Left lung (tissue), 10 donors: ENCODE results near the gene SH3PXD2B. TPM values are rescaled to one million over a fixed set of nuclear protein-coding genes. Genes with fewer than 3 reads are reported as not detected.

Source experiments
- ATAC-seq: fragments of 200-7000 bp; cut with Tn5 transposase; one replicate; pipeline ENCODE4 v1.9.1; 2020; ENCODE audit warnings: moderate library complexity
- DNase-seq, 4 donors: peaks; one replicate each; pipeline ENCODE4 v3.0.0-alpha.2; 2013 to 2020
- H3K27ac ChIP-seq, 2 donors: fragments of 200-600 bp; sonication (generic) in 1 of 2; one replicate each; pipeline versions ENCODE4 v1.5.0 to v1.8.0; 2020 to 2021
- H3K27me3 ChIP-seq, 2 donors: fragments of 200-600 bp; sonication (generic) in 1 of 2; one replicate each; pipeline versions ENCODE4 v1.5.0 to v1.8.0; 2020 to 2021
- H3K36me3 ChIP-seq, 2 donors: fragments of 200-600 bp; sonication (generic) in 1 of 2; one replicate each; pipeline versions ENCODE4 v1.5.0 to v1.8.0; 2020 to 2021
- H3K4me1 ChIP-seq, 2 donors: fragments of 200-600 bp; one replicate each; pipeline ENCODE4 v1.8.0; 2021
- H3K4me3 ChIP-seq, 2 donors: fragments of 200-600 bp; sonication (generic) in 1 of 2; one replicate each; pipeline versions ENCODE4 v1.5.0 to v1.8.0; 2020 to 2021; ENCODE audit warnings: mild to moderate bottlenecking in 1 of 2
- H3K9me3 ChIP-seq, 2 donors: fragments of 200-600 bp; sonication (generic) in 1 of 2; one replicate each; pipeline versions ENCODE4 v1.5.0 to v1.8.0; 2020 to 2021
- intact Hi-C, 2 donors: fragments of 100-400 bp; cut with DNase I; formaldehyde crosslinking; loops; one replicate each; pipeline versions ENCODE4 v1.11.2 to v1.14.2; 2022
- polyA plus RNA-seq, 6 donors: library from polyadenylated mRNA; unstranded; fragments of 120-200 nt; gene quantifications; one replicate each; pipeline ENCODE4 v1.2.1, GENCODE V29; 2013; ENCODE audit not compliant: insufficient read length in 6 of 6
- total RNA-seq, 2 donors: library from RNA; stranded (reverse); fragmentation: NEBNext Ultra II Directional; extraction: Animal tissue kit (Norgen Biotek cat#: 25700); gene quantifications; one replicate each; pipeline ENCODE4 v1.2.1, GENCODE V29; 2021
- TF ChIP-seq, protein P1 (sequence below), 2 donors: fragments of 200-600 bp; sonication (generic) in 1 of 2; IDR thresholded peaks; one replicate each; pipeline versions ENCODE4 v1.5.0 to v1.8.0; 2021; ENCODE audit warnings: antibody characterized with exemption in 2 of 2
- donor health status: DM: no; HTN: yes; CAD: no.
- donor health status: DM: no; HTN: no; CAD: no.

SH3PXD2B gene
- total and polyA plus RNA-seq, 8 donors = 35.4 to 57.5 (median 43.8) TPM

DNA sequence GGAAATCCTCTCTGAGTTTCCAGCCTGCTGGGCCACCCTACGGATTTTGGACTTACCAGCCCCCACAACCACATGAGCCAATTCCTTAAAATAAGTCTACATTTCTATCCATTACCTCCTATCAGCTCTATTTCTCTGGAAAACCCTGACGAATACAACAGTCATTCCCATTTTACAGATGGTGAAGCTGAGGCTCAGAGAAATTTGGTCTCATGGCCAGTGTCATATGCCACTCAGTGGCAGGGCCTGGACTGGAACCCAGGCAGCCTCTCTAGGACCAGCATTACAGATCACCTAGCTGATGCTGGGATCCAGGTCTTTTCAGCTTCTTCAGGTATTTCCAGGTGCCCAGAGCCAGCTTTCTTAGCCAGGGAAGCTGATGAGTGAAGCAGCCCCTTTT is 45.0 kb upstream of the SH3PXD2B start:
- no peaks in the 10 kb centered on the region for H3K36me3 ChIP-seq
- intact Hi-C loops = no loop called here
- peaks cover 0 to 9% of the 10 kb centered on the region in 2 donors for H3K4me1 ChIP-seq
- H3K27ac ChIP-seq = no peak overlapping the region
- ATAC-seq = no peak
- no peak overlapping the region for H3K4me3 ChIP-seq
- DNase-seq = peak in 1 of 4 donors; percentile 4
- no peaks in the 10 kb centered on the region for H3K9me3 ChIP-seq
- H3K27me3 ChIP-seq = no peaks in the 10 kb centered on the region
- TF ChIP-seq, protein P1, sequence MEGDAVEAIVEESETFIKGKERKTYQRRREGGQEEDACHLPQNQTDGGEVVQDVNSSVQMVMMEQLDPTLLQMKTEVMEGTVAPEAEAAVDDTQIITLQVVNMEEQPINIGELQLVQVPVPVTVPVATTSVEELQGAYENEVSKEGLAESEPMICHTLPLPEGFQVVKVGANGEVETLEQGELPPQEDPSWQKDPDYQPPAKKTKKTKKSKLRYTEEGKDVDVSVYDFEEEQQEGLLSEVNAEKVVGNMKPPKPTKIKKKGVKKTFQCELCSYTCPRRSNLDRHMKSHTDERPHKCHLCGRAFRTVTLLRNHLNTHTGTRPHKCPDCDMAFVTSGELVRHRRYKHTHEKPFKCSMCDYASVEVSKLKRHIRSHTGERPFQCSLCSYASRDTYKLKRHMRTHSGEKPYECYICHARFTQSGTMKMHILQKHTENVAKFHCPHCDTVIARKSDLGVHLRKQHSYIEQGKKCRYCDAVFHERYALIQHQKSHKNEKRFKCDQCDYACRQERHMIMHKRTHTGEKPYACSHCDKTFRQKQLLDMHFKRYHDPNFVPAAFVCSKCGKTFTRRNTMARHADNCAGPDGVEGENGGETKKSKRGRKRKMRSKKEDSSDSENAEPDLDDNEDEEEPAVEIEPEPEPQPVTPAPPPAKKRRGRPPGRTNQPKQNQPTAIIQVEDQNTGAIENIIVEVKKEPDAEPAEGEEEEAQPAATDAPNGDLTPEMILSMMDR (IDR thresholded peaks at IDR 0.05) = no peak

DNA sequence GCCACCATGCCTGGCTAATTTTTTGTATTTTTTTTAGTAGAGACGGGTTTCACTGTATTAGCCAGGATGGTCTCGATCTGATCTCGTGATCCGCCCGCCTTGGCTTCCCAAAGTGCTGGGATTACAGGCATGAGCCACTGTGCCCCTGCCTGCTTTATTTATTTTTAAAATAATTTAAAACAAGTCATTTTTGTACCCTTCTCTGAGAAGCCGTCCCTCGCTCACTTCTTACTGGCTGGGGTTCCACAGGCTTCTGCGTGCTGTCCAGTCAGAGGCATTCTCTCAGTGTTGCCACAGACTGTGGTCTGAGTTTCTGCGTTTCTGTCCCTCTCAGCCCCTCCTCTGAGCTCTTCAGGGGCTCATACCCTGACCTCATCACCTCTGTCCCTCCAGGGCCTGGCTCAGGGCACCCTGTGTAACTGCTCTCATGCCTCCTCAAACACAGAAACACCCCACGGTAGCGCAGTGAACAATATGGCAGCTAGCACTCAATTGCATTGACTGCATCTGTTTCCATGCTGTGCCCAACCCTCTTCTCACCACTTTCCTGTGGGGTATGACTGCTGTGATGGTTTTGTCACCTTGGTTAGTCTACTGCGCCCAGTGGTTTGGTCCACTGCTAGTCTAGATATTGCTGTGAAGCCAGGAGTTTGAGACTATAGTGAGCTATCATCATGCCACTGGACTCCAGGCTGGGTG is 44.3 kb upstream of the SH3PXD2B start:
- DNase-seq = peak in 1 of 4 donors; percentile 13
- Histone ChIP-seq H3K4me3 (no peak overlapping the region), H3K27ac (no peak overlapping the region), H3K36me3 (no peaks in the 10 kb centered on the region), H3K4me1 (peaks cover 0 to 6% of the 10 kb centered on the region in 2 donors), H3K9me3 (no peaks in the 10 kb centered on the region), H3K27me3 (no peaks in the 10 kb centered on the region)
- no peak for ATAC-seq
- intact Hi-C loops = no loop called here
- TF ChIP-seq, protein P1 (IDR thresholded peaks at IDR 0.05) = no peak

DNA sequence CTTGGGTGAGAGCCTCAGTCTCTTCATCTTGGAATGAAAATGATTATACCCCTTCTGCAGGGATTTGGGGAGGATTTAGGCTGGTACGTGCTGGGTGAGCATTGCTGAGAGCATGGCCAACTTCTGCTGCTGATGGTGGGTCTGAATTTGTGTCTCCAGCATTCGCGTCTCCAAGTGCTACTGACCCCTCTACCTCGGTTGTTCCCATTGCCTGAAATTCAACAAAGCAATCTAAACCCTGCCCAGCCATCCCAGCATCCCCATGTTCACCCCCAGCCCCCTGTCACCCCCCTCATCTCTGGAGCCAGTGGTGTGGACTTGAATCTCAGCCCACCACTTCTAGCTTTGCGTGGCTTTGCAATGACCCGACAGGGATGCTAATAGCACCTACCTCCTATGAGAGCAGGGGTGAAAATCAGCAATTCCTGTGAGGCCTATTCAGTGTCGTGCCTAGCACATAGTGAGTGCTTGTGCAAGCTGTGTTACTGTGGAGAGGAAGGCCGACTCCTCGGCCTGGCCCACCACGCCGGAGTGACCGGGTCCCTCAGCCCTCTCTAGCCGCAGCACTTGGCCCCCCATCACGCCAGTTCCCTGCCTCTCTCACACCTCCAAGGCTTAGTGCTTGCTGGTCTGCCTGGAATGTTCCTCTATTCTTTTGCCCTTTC is 43.4 kb upstream of the SH3PXD2B start:
- Histone ChIP-seq H3K4me3 (no peak overlapping the region), H3K27me3 (no peaks in the 10 kb centered on the region), H3K9me3 (no peaks in the 10 kb centered on the region), H3K36me3 (no peaks in the 10 kb centered on the region), H3K27ac (no peak overlapping the region), H3K4me1 (peaks cover 0 to 6% of the 10 kb centered on the region in 2 donors)
- TF ChIP-seq, protein P1 (IDR thresholded peaks at IDR 0.05) = no peak
- ATAC-seq (no peak), DNase-seq (peak in 1 of 4 donors; percentile 4)
- intact Hi-C loops = no loop called here

DNA sequence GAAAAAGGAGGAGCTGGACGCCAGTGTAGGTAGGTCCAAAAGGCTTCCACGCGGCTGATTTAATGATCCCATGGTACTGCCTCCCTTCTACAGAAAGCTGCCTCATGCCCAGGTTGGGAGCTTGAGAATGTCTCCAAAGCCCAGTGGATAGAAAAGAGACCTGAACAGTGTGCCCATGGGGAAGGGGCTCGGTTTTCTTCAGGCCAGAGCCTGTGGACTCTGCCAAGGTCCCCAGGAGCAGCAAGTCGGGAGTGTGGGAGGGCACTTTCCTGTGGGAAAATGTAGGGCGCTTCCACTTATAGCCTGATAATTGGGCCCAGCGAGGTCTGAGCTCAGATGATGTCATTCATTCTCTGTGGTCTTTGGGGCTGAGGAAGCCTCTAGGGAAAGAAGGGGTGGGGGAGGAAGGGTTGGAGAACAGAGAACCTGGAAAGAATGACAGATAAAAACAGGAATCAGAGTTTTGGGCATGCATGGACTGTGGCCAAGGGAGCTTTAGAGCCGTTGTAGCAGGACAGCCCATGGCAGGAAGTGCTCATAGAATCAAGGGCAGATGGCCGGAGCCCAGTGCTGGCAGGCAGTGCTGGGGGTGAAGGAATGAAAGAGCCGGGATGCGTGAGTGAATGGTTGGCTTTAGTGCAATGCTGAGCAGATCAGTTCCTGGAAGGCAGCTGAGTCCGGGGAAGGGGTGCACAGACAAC is 42.5 kb upstream of the SH3PXD2B start:
- H3K9me3 ChIP-seq = no peaks in the 10 kb centered on the region
- TF ChIP-seq, protein P1 (IDR thresholded peaks at IDR 0.05) = no peak
- no peaks in the 10 kb centered on the region for H3K27me3 ChIP-seq
- intact Hi-C loops = no loop called here
- ATAC-seq (peak; percentile 55), DNase-seq (peak in 3 of 4 donors; percentile 31 to 47 (median 34))
- no peak overlapping the region for H3K27ac ChIP-seq
- peaks cover 0 to 6% of the 10 kb centered on the region in 2 donors for H3K4me1 ChIP-seq
- H3K4me3 ChIP-seq = no peak overlapping the region
- H3K36me3 ChIP-seq = no peaks in the 10 kb centered on the region
